Right atrium auricular region (tissue), 2 donors: ENCODE measurements around the gene WDFY1. TPM values are rescaled to one million over a fixed set of nuclear protein-coding genes. Genes with fewer than 3 reads are reported as not detected.

ENCODE experiments used
- DNase-seq: peaks from one replicate; pipeline ENCODE4 v3.0.0-alpha.2; 2019; ENCODE audit warnings: low spot score
- H3K27ac ChIP-seq, 2 donors: fragments of 200-600 bp; sonication (generic); 1 replicate in 1 of 2; 2 replicates in 1 of 2; pipeline ENCODE4 v1.5.1; 2016 to 2019
- H3K27me3 ChIP-seq, 2 donors: fragments of 200-600 bp; sonication (generic); one replicate each; pipeline versions ENCODE4 v1.5.1 to v1.6.0; 2017 to 2019
- H3K36me3 ChIP-seq: fragments of 200-600 bp; sonication (generic); one replicate; pipeline ENCODE4 v1.5.1; 2016
- H3K4me1 ChIP-seq, 2 donors: fragments of 200-600 bp; sonication (generic); one replicate each; pipeline versions ENCODE4 v1.5.1 to v1.6.0; 2017 to 2019
- H3K4me3 ChIP-seq, 2 donors: fragments of 200-600 bp; sonication (generic); 1 replicate in 1 of 2; 2 replicates in 1 of 2; pipeline ENCODE4 v1.5.1; 2017 to 2019; ENCODE audit warnings: mild to moderate bottlenecking in 1 of 2, moderate library complexity in 1 of 2
- H3K9me3 ChIP-seq, 2 donors: fragments of 200-600 bp; sonication (generic); one replicate each; pipeline ENCODE4 v1.5.1; 2019
- CTCF ChIP-seq, 2 donors: fragments of 200-600 bp; sonication (generic); IDR thresholded peaks; one replicate each; pipeline ENCODE4 v1.5.1; 2019; ENCODE audit warnings: antibody characterized with exemption in 2 of 2
- total RNA-seq, 2 donors: library from RNA; depleted of rRNA; stranded (reverse); fragments of >200 nt; gene quantifications; one replicate each; pipeline ENCODE4 v1.1.0, GENCODE V29; 2016

The WDFY1 gene
- total RNA-seq, 2 donors from 2014 or later, result 13.8 to 16.8 TPM

- no peaks in the 10 kb centered on the region for H3K4me1 ChIP-seq
- DNase-seq, result no peak
- no peak overlapping the region for H3K27ac ChIP-seq
- H3K36me3 ChIP-seq, result no peaks in the 10 kb centered on the region
- TF ChIP-seq CTCF (IDR thresholded peaks at IDR 0.05), result no peak
- no peak overlapping the region for H3K4me3 ChIP-seq
- no peaks in the 10 kb centered on the region for H3K27me3 ChIP-seq
- no peaks in the 10 kb centered on the region for H3K9me3 ChIP-seq
These were observed 116.0 kb downstream of the WDFY1 start for GRCh38 chr2:223829128-223829527.

- DNase-seq, result no peak
- no peaks in the 10 kb centered on the region for H3K36me3 ChIP-seq
- no peak for TF ChIP-seq CTCF (IDR thresholded peaks at IDR 0.05)
- H3K4me3 ChIP-seq, result no peak overlapping the region
- H3K27me3 ChIP-seq, result no peaks in the 10 kb centered on the region
- H3K4me1 ChIP-seq, result no peaks in the 10 kb centered on the region
- no peak overlapping the region for H3K27ac ChIP-seq
- no peaks in the 10 kb centered on the region for H3K9me3 ChIP-seq
These were observed 116.8 kb downstream of the WDFY1 start for GRCh38 chr2:223828314-223828713.

- no peak overlapping the region for H3K4me3 ChIP-seq
- no peaks in the 10 kb centered on the region for H3K36me3 ChIP-seq
- no peak overlapping the region for H3K27ac ChIP-seq
- H3K4me1 ChIP-seq, result no peaks in the 10 kb centered on the region
- H3K27me3 ChIP-seq, result no peaks in the 10 kb centered on the region
- DNase-seq, result no peak
- no peaks in the 10 kb centered on the region for H3K9me3 ChIP-seq
- no peak for TF ChIP-seq CTCF (IDR thresholded peaks at IDR 0.05)
These were observed 118.1 kb downstream of the WDFY1 start for GRCh38 chr2:223826995-223827394.

Other genes with a start within 250 kb of the WDFY1 start
- 1 to 10 TPM; 2.2 to 3.5 TPM for gene AP1S3, start 107.8 kb downstream of the WDFY1 start, total RNA-seq
- 10 to 100 TPM; 21.8 to 43.7 TPM for gene MRPL44, start 12.1 kb upstream of the WDFY1 start, total RNA-seq
- 10 to 100 TPM; 20.2 to 54.3 TPM for gene SERPINE2, start 94.0 kb upstream of the WDFY1 start, total RNA-seq